Astrocyte (in vitro differentiated cells and primary cell): ENCODE measurements around the gene IQCN. TPM values are rescaled to one million over a fixed set of nuclear protein-coding genes. Genes with fewer than 3 reads are reported as not detected.
A peak's percentile ranks its signal among the peaks of the same experiment; 100 is the strongest.

Source experiments
- DNase-seq: peaks from one replicate; pipeline ENCODE4 v3.0.0-alpha.2; 2010; ENCODE audit warnings: low read depth
- FAIRE-seq: peaks from 2 replicates; lab custom pipeline; 2011; peaks lifted over from hg19 to GRCh38; lab: Jason Lieb, UNC
- H2AFZ ChIP-seq: 2 replicates; pipeline ENCODE4 v1.6.0; 2012; ENCODE audit warnings: low read depth, low read length, inconsistent platforms
- H3K27ac ChIP-seq: 2 replicates; pipeline ENCODE4 v1.5.1; 2011; ENCODE audit warnings: low read depth, low read length, inconsistent platforms
- H3K27me3 ChIP-seq: 2 replicates; pipeline ENCODE4 v1.6.0; 2011; ENCODE audit warnings: low read length, inconsistent platforms; ENCODE audit not compliant: insufficient read depth
- H3K36me3 ChIP-seq: 2 replicates; pipeline ENCODE4 v1.5.1; 2011; ENCODE audit warnings: low read length, inconsistent platforms; ENCODE audit not compliant: insufficient read depth
- H3K4me1 ChIP-seq: 2 replicates; pipeline ENCODE4 v1.5.1; 2011; ENCODE audit warnings: low read length, inconsistent platforms; ENCODE audit not compliant: insufficient read depth
- H3K4me2 ChIP-seq: 2 replicates; pipeline ENCODE4 v1.6.0; 2012; ENCODE audit warnings: low read length, inconsistent platforms
- H3K4me3 ChIP-seq: 2 replicates; pipeline ENCODE4 v1.5.1; 2011; ENCODE audit warnings: low read depth, mild to moderate bottlenecking, low read length, inconsistent platforms; ENCODE audit not compliant: insufficient read depth
- H3K79me2 ChIP-seq: 2 replicates; pipeline ENCODE4 v1.6.0; 2012; ENCODE audit warnings: mild to moderate bottlenecking, low read length, inconsistent platforms; ENCODE audit not compliant: insufficient read depth
- H3K9ac ChIP-seq: 2 replicates; pipeline ENCODE4 v1.6.0; 2012; ENCODE audit warnings: mild to moderate bottlenecking, low read length, inconsistent platforms
- H3K9me3 ChIP-seq: 2 replicates; pipeline ENCODE4 v1.5.1; 2012; ENCODE audit warnings: low read depth, mild to moderate bottlenecking, low read length, inconsistent platforms; ENCODE audit not compliant: insufficient read depth
- H4K20me1 ChIP-seq: 2 replicates; pipeline ENCODE4 v1.6.0; 2012; ENCODE audit warnings: low read length, inconsistent platforms; ENCODE audit not compliant: insufficient read depth
- H3K27ac Mint-ChIP-seq: one replicate; pipeline ENCODE4 v1.8.0; 2021; ENCODE audit warnings: mild to moderate bottlenecking, mixed read lengths; ENCODE audit not compliant: unreplicated experiment
- H3K27me3 Mint-ChIP-seq: one replicate; pipeline ENCODE4 v1.8.0; 2021; ENCODE audit warnings: low read depth, mixed read lengths; ENCODE audit not compliant: unreplicated experiment
- H3K36me3 Mint-ChIP-seq: one replicate; pipeline ENCODE4 v1.8.0; 2021; ENCODE audit warnings: low read depth, mixed read lengths; ENCODE audit not compliant: unreplicated experiment
- H3K4me1 Mint-ChIP-seq: one replicate; pipeline ENCODE4 v1.8.0; 2021; ENCODE audit warnings: low read depth, mixed read lengths; ENCODE audit not compliant: unreplicated experiment
- H3K4me3 Mint-ChIP-seq: one replicate; pipeline ENCODE4 v1.8.0; 2021; ENCODE audit warnings: mild to moderate bottlenecking, moderate library complexity, mixed read lengths; ENCODE audit not compliant: unreplicated experiment
- H3K9me3 Mint-ChIP-seq: one replicate; pipeline ENCODE4 v1.8.0; 2021; ENCODE audit warnings: mild to moderate bottlenecking, mixed read lengths; ENCODE audit not compliant: unreplicated experiment
- CTCF ChIP-seq: IDR thresholded peaks from 2 replicates; pipeline ENCODE4 v1.5.1; 2011; ENCODE audit warnings: low read depth, mild to moderate bottlenecking, inconsistent platforms, low read length, moderate library complexity; ENCODE audit not compliant: insufficient read depth
- EZH2 ChIP-seq: IDR thresholded peaks from 2 replicates; pipeline ENCODE4 v1.6.1; 2012; ENCODE audit warnings: mild to moderate bottlenecking, low read length, inconsistent platforms; ENCODE audit not compliant: insufficient read depth
- microRNA-seq: library from miRNA; unstranded; fragments of <30 nt; microRNA quantifications from one replicate; pipeline ENCODE4 v1.2.0, GENCODE V29; 2020
- total RNA-seq: library from RNA; stranded (reverse); gene quantifications from 2 replicates; pipeline ENCODE4 v1.2.1, GENCODE V29; 2021

The IQCN gene
- total RNA-seq, 1 donor from 2014 or later: 1.7 TPM

- no peak overlapping the region for H3K27ac Mint-ChIP-seq
- Histone ChIP-seq H3K4me3 (no peak overlapping the region), H3K27me3 (no peaks in the 10 kb centered on the region), H3K4me2 (peak overlapping the region; percentile 10), H4K20me1 (peaks cover under 1% of the 10 kb centered on the region), H3K36me3 (no peaks in the 10 kb centered on the region), H3K9ac (no peak overlapping the region), H3K9me3 (no peaks in the 10 kb centered on the region), H2AFZ (no peak overlapping the region), H3K4me1 (peaks cover 12% of the 10 kb centered on the region), H3K79me2 (peaks cover under 1% of the 10 kb centered on the region), H3K27ac (no peak overlapping the region)
- no peaks in the 10 kb centered on the region for H3K4me1 Mint-ChIP-seq
- TF ChIP-seq EZH2 (no peak), CTCF (no peak)
- peaks cover under 1% of the 10 kb centered on the region for H3K9me3 Mint-ChIP-seq
- H3K27me3 Mint-ChIP-seq: peaks cover 13% of the 10 kb centered on the region
- FAIRE-seq (no peak), DNase-seq (peak; percentile 55)
- no peaks in the 10 kb centered on the region for H3K36me3 Mint-ChIP-seq
- H3K4me3 Mint-ChIP-seq: no peak overlapping the region
Measured at GRCh38 chr19:18208098-18208951, 65.9 kb downstream of the IQCN start.

Small RNA genes lying within 50 kb of the gene (microRNA-seq; reads per million reads assigned to microRNA genes)
- gene MIR3188: 9.3 reads per million, percentile 34 among the genes with 10 or more reads in this experiment

Other genes starting within 250 kb of the IQCN start
- 0.07 TPM in 1 of 2 replicates, not detected in the other for gene IL12RB1, start 187.5 kb downstream of the IQCN start, total RNA-seq
- 5.5 and 6.3 TPM in 2 replicates for gene MAST3, start 176.7 kb downstream of the IQCN start, total RNA-seq
- 58.4 and 60.6 TPM in 2 replicates for gene PIK3R2, start 121.3 kb downstream of the IQCN start, total RNA-seq
- 0.89 and 2.3 TPM in 2 replicates for gene IFI30, start 100.6 kb downstream of the IQCN start, total RNA-seq
- gene MPV17L2, start 81.2 kb downstream of the IQCN start, total RNA-seq: 17.7 and 21.8 TPM in 2 replicates
- 6.6 and 7.5 TPM in 2 replicates for gene RAB3A, start 70.4 kb downstream of the IQCN start, total RNA-seq
- gene PDE4C, start 48.0 kb downstream of the IQCN start, total RNA-seq: 0.64 and 0.70 TPM in 2 replicates
- gene JUND, start 7.2 kb upstream of the IQCN start, total RNA-seq: 151 and 161 TPM in 2 replicates
- 102 and 127 TPM in 2 replicates for gene LSM4, start 48.6 kb upstream of the IQCN start, total RNA-seq
- gene PGPEP1, start 66.1 kb upstream of the IQCN start, total RNA-seq: 20.6 and 28.4 TPM in 2 replicates
- 20.5 and 23.2 TPM in 2 replicates for gene GDF15, start 111.7 kb upstream of the IQCN start, total RNA-seq
- gene LRRC25, start 123.2 kb upstream of the IQCN start, total RNA-seq: not detected in 2 replicates
- gene SSBP4, start 144.9 kb upstream of the IQCN start, total RNA-seq: 51.2 and 56.6 TPM in 2 replicates
- 128 and 153 TPM in 2 replicates for gene ISYNA1, start 163.7 kb upstream of the IQCN start, total RNA-seq
- 16.0 TPM in 2 replicates for gene ELL, start 247.6 kb upstream of the IQCN start, total RNA-seq